ENCODE data around the gene DDX10.
A peak's percentile ranks its signal among the peaks of the same experiment; 100 is the strongest.

DDX10 gene

GRCh38 chr11:108909041-108909440 is 244.2 kb downstream of the DDX10 start:
- no peak for DNase-seq (ENCODE audit: low spot score)

- no peak for DNase-seq (ENCODE audit: low spot score)
These were observed 245.1 kb downstream of the DDX10 start for GRCh38 chr11:108909921-108910320.

GRCh38 chr11:108912581-108912980 is 247.7 kb downstream of the DDX10 start:
- DNase-seq (ENCODE audit: low spot score) = no peak

- DNase-seq (ENCODE audit: low spot score) = no peak
These were observed 248.3 kb downstream of the DDX10 start for GRCh38 chr11:108913204-108913603.

GRCh38 chr11:108914211-108914610 is 249.3 kb downstream of the DDX10 start:
- DNase-seq (ENCODE audit: low spot score) = no peak

GRCh38 chr11:108914981-108915380 is 250.1 kb downstream of the DDX10 start:
- DNase-seq (ENCODE audit: low spot score) = no peak

GRCh38 chr11:108915666-108916065 is 250.8 kb downstream of the DDX10 start:
- no peak for DNase-seq (ENCODE audit: low spot score)

- DNase-seq (ENCODE audit: low spot score) = no peak
These were observed 251.4 kb downstream of the DDX10 start for GRCh38 chr11:108916290-108916689.

GRCh38 chr11:108916935-108917334 is 252.1 kb downstream of the DDX10 start:
- no peak for DNase-seq (ENCODE audit: low spot score)

- no peak for DNase-seq (ENCODE audit: low spot score)
These were observed 256.3 kb downstream of the DDX10 start for GRCh38 chr11:108921211-108921610.

GRCh38 chr11:108922241-108922640 is 257.4 kb downstream of the DDX10 start:
- DNase-seq (ENCODE audit: low spot score) = no peak

- no peak for DNase-seq (ENCODE audit: low spot score)
These were observed 258.5 kb downstream of the DDX10 start for GRCh38 chr11:108923413-108923812.

- DNase-seq (ENCODE audit: low spot score) = no peak
These were observed 261.4 kb downstream of the DDX10 start for GRCh38 chr11:108926171-108926840.

- no peak for DNase-seq (ENCODE audit: low spot score)
These were observed 262.1 kb downstream of the DDX10 start for GRCh38 chr11:108926841-108927577.

GRCh38 chr11:108927791-108928545 is 263.1 kb downstream of the DDX10 start:
- no peak for DNase-seq (ENCODE audit: low spot score)

- peak; percentile 58 for DNase-seq (ENCODE audit: low spot score)
These were observed 264.4 kb downstream of the DDX10 start for GRCh38 chr11:108929241-108929640.

- DNase-seq (ENCODE audit: low spot score) = no peak
These were observed 266.3 kb downstream of the DDX10 start for GRCh38 chr11:108931168-108931567.

GRCh38 chr11:108933630-108934029 is 268.8 kb downstream of the DDX10 start:
- DNase-seq (ENCODE audit: low spot score) = peak; percentile 10

- no peak for DNase-seq (ENCODE audit: low spot score)
These were observed 269.4 kb downstream of the DDX10 start for GRCh38 chr11:108934289-108934688.

- no peak for DNase-seq (ENCODE audit: low spot score)
These were observed 269.8 kb downstream of the DDX10 start for GRCh38 chr11:108934696-108935095.

GRCh38 chr11:108937746-108938145 is 272.9 kb downstream of the DDX10 start:
- DNase-seq (ENCODE audit: low spot score) = no peak

GRCh38 chr11:108938604-108939003 is 273.7 kb downstream of the DDX10 start:
- no peak for DNase-seq (ENCODE audit: low spot score)

- DNase-seq (ENCODE audit: low spot score) = no peak
These were observed 274.3 kb downstream of the DDX10 start for GRCh38 chr11:108939135-108939534.
